Fibroblast of upper back skin (primary cell): ENCODE results near the gene PDK3.

Source experiments
- DNase-seq: peaks from one replicate; pipeline ENCODE4 v3.0.0-alpha.2; 2013

PDK3 gene

DNA sequence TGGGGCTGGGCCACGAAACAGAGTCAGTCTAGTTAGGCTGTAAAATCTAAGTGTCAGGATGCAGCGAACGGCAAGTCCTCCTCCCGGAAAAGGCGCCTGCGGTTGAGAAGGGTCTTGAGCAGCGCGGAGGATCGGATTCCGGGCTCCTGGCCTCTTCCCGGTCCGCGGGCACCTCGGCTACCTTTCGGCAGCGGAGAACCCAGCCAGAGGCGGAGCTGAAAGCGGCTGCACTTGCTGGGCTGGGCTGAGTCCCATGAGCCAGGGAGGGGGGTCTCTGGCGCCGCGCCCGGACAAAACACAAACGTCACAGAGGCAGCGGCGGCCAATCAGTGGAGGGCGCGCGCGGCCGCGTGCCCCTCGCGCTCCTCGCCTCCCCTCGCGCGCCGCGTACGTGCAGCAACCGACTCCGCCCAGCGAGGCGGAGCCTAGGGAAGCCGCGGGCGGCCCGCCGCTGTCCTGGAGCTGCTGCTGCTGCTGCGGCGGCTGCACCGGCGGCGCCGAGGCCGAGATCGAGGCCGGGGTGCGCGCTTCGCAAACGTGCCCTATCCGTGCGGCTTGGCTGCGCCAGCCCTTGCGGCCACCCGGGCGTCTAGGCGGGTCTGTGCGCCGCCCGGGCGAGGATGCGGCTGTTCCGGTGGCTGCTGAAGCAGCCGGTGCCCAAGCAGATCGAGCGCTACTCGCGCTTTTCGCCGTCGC, at the start of gene PDK3:
Gene PDK3 (plus strand): TSS at position 451 of the 696 bp plus-strand sequence. CDS start 170 bp downstream, at position 621.
- DNase-seq = peak; percentile 85

GRCh38 chrX:24415921-24416320, 49.2 kb upstream of the PDK3 start:
- no peak for DNase-seq

GRCh38 chrX:24423960-24424359, 41.1 kb upstream of the PDK3 start:
- DNase-seq = no peak

GRCh38 chrX:24424948-24425347, 40.1 kb upstream of the PDK3 start:
- peak; percentile 3 for DNase-seq

DNA sequence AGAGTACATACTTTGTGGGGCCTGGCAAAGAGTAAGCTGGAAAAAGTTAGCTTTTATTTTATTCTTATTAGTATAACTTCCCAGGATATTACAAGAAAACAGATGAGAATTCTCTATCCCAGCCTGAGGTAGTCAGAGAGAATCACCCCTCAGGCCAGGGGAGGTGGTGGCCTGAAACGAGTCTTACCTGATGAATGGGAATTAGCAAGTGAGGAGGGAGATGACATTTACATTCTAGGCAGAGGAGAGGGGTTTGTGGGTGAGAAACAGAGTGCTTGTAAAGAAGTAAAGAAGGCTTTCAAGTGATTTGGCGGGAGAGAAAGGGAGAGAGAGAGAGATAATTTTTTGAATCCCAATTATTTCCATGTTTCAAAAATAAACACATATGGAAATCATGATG, 39.3 kb upstream of the PDK3 start:
- no peak for DNase-seq

DNA sequence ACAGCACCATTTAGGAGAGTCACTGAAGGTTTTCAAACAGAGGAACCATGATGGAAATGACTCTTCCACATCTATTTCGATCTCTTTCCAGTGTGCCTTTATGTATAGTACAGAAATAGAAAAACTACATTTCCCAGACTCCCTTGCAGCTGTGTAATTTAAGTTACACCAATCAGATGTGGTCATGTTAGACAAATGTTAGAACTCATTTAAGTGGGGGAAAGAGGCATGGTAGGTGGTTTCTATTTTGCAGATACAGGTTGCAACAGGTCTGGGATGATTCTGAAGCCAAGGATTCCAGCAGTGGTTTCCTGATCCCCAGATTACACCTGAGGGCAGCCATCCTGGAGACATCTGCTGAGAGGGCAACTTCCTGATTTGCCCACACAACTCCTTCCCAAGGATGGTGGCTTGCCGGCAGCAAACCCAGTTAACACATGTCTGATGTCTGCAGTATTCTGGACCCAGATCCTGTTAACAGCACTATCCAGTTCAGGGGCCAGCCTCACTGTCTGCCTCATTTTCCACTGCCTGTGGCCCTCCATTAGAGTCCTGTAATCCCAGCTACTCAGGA, 38.7 kb upstream of the PDK3 start:
- DNase-seq = no peak

DNA sequence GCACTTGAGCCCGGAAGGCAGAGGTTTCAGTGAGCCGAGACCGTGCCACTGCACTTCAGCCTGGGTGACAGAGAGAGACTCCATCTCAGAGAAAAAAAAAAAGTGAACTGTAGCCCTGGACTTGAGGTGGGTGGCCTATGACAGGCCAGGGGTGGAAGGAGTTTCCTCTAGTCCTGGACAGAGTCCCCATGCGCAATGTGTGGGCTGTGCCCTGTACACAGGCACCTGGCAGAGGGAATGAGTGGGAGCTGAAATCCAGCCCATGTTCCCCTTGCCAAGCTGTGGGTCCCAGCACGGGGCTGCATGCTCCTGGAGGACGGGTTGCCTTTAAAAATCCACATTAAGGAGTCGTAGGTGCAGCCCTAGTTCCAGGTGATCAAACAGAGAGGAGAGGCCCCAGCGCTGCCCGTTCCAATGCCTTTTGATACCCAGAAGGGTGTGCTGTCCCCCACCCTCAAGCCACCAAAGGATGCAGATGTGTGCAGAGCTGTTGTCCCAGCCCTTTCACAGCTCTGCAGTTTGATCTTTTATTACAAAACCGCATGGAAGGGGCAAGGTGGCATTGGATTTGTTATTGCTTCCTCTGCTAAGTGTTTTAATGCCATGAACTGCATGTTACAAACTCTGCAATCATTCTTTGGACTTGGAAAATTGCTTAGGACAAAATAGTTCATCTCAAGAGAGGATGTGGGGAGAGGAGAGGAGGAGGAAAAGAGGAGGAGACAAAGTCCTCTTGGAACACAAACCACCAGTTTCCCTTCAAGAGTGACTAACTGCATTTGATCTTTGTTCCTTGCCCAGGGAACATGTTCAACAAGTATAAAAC, 38.0 kb upstream of the PDK3 start:
- DNase-seq = no peak

- no peak for DNase-seq
Measured at GRCh38 chrX:24427747-24428019, 37.4 kb upstream of the PDK3 start.

- no peak for DNase-seq
Measured at GRCh38 chrX:24428516-24428915, 36.6 kb upstream of the PDK3 start.

- no peak for DNase-seq
Measured at GRCh38 chrX:24435060-24435459, 30.0 kb upstream of the PDK3 start.

GRCh38 chrX:24443918-24444317, 21.2 kb upstream of the PDK3 start:
- DNase-seq = no peak

- no peak for DNase-seq
Measured at GRCh38 chrX:24444645-24445044, 20.4 kb upstream of the PDK3 start.

- DNase-seq = no peak
Measured at GRCh38 chrX:24448762-24449250, 16.3 kb upstream of the PDK3 start.

- no peak for DNase-seq
Measured at GRCh38 chrX:24463077-24463476, 2.0 kb upstream of the PDK3 start.

- no peak for DNase-seq
Measured at GRCh38 chrX:24464498-24464835, 619 bp upstream of the PDK3 start.

- no peak for DNase-seq
Measured at GRCh38 chrX:24465532-24465865, 413 bp downstream of the PDK3 start.

GRCh38 chrX:24466025-24466424, 939 bp downstream of the PDK3 start:
- no peak for DNase-seq

GRCh38 chrX:24468245-24468644, 3.2 kb downstream of the PDK3 start:
- no peak for DNase-seq

DNA sequence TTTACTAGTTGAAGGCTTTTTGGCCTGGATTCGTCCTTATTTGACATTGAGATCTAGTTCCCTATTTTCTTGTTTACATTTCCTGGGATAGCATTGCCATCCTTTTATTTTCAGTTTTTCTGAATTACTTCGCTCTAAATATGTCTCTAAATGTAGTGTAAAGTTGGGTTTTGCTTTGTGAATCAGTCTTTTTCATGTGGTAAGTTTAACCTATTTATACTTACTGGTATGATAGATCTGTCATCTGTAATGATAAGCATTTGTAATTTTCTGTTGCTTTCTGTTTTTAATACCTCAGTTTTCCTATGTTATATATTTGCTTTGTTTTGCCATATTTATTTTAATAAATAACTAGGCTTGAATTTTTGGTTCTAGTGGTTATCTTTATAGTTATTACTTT, 6.7 kb downstream of the PDK3 start:
- no peak for DNase-seq

DNA sequence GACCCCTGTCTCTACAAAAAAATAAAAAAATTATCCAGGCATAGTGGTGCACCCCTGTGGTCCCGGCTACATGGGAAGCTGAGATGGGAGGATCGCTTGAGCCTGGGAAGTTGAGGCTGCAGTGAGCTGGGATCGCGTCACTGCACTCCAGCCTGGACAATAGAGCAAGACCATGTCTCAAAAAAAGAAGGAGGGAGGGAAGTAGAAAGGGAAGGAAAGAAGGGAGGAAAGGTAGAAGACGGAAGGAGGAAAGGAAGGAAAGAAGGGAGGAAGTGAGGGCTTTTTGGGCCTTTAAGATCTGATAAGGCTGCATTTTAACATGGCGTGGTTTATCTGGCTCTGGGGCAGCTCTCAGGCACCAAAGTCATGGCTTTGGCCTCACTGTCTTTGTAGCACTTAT, 10.4 kb downstream of the PDK3 start:
- DNase-seq = no peak

DNA sequence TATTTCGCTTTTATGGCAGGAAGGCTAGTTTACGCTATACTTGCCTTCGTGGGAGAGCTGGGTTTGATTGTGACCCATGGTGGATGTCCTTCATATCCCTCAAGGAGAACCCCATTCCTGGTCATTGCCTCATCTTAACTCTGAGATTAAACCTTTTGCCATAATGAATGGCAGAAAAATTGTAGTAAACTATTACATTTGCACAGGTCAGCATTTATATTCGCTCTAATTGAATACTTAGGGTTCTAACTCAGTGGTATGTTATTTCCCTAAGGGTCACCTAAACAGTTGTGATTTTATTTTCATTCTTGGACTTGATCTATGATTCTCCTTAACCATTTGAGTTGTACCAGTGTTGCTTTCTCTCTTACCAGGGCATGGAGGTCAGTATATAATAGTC, 13.4 kb downstream of the PDK3 start:
- no peak for DNase-seq

DNA sequence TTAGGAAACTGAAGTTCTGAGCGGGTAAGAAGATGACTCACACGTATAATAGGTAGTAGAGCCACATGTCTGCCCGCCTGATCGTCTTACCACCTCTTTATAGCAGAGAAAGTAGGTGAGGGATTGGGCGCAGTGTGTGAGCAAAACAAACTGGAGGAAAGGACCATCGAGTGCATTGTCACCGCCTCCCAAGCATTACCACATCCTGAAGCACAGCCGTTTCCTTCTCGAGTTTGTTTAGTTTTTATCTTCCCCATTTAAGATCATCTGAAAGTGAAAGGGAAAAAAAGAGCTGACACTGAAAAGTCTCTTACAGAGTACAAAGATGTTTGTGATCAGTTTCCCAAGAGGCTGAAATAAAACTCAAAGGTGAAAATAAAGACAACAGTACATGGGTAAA, 14.8 kb downstream of the PDK3 start:
- no peak for DNase-seq

DNA sequence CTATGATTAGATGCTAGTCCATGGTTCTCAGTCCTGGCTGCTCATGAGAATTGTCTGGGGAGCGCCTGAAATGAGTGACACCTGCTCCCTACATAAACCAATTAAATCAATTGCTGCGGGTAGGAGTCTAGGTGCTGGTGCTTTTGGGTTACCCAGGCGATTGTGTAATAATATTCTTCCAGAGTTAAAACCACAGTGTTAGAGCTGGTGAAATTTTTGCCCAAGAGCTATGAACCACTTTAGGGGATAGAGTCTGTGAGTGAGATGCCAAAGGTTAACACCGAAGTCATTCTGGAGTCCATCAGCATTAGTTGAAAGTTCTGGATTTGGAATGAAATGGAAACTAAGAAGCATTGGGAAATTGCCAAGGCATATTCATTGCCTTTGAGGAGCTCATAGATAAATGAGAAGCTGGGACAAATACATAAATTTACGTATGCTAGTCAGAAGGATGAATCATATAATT, 15.3 kb downstream of the PDK3 start:
- no peak for DNase-seq

GRCh38 chrX:24482823-24483415, 17.8 kb downstream of the PDK3 start:
- DNase-seq = no peak
